HEK293 (cell line): ENCODE measurements around the gene VASN.

Source experiments
- CTCF ChIA-PET: fragments of 350-600 bp; formaldehyde crosslinking; extraction: SDS; loops from one replicate; lab custom pipeline; 2021; ENCODE audit warnings: antibody characterized with exemption; lab: Yijun Ruan, JAX
- POLR2A ChIA-PET: fragments of 300-600 bp; formaldehyde crosslinking; extraction: SDS; loops from one replicate; lab custom pipeline; 2020; ENCODE audit warnings: antibody characterized with exemption, inconsistent platforms; lab: Yijun Ruan, JAX
- H3K27ac ChIP-seq: fragments of 200-500 bp; sonication (Bioruptor generic); 2 replicates; pipeline ENCODE4 v1.5.1; 2014; ENCODE audit warnings: low read depth, low read length, control low read depth, inconsistent platforms; ENCODE audit errors: extremely low read depth
- H3K36me3 ChIP-seq, 2 experiments: fragments of 200-500 bp in 1 of 2; sonication (Bioruptor generic) in 1 of 2; 1 replicate in 1 of 2; 2 replicates in 1 of 2; pipeline ENCODE4 v1.5.1; 2014 to 2017; ENCODE audit warnings: inconsistent platforms in 2 of 2, low read length in 2 of 2; ENCODE audit not compliant: control insufficient read depth in 2 of 2, insufficient read depth in 1 of 2
- H3K4me1 ChIP-seq: fragments of 200-500 bp; sonication (Bioruptor generic); 2 replicates; pipeline ENCODE4 v1.5.1; 2014; ENCODE audit warnings: mild to moderate bottlenecking, low read length, inconsistent platforms; ENCODE audit not compliant: control insufficient read depth, insufficient read depth
- H3K4me3 ChIP-seq: 2 replicates; pipeline ENCODE4 v1.5.1; 2011; ENCODE audit warnings: low read depth, mild to moderate bottlenecking, control low read depth, low read length, moderate library complexity
- H3K9me3 ChIP-seq: fragments of 200-500 bp; sonication (Bioruptor generic); 2 replicates; pipeline ENCODE4 v1.5.1; 2014; ENCODE audit warnings: low read depth, low read length, inconsistent platforms; ENCODE audit not compliant: control insufficient read depth, insufficient read depth
- EGR2 ChIP-seq: fragments of 450-650 bp; formaldehyde crosslinking; IDR thresholded peaks from 2 replicates; pipeline ENCODE4 v1.5.1; 2016; ENCODE audit warnings: low read depth, missing biosample characterization, missing genetic modification characterization
- KLF17 ChIP-seq: fragments of 450-650 bp; formaldehyde crosslinking; IDR thresholded peaks from 2 replicates; pipeline ENCODE4 v1.5.1; 2016; ENCODE audit warnings: missing biosample characterization, missing genetic modification characterization
- PATZ1 ChIP-seq: fragments of 450-650 bp; formaldehyde crosslinking; IDR thresholded peaks from 2 replicates; pipeline ENCODE4 v1.5.1; 2016; ENCODE audit warnings: missing biosample characterization, missing genetic modification characterization
- PRDM4 ChIP-seq: fragments of 450-650 bp; formaldehyde crosslinking; IDR thresholded peaks from 2 replicates; pipeline ENCODE4 v1.5.1; 2017; ENCODE audit warnings: missing biosample characterization, missing genetic modification characterization
- SP2 ChIP-seq: fragments of 450-650 bp; formaldehyde crosslinking; IDR thresholded peaks from 2 replicates; pipeline ENCODE4 v1.5.1; 2016; ENCODE audit warnings: missing biosample characterization, missing genetic modification characterization
- ZFHX2 ChIP-seq: fragments of 450-650 bp; formaldehyde crosslinking; conservative IDR thresholded peaks from 2 replicates; pipeline ENCODE4 v1.5.1; 2016; ENCODE audit warnings: missing biosample characterization, missing genetic modification characterization
- ZNF24 ChIP-seq: fragments of 450-650 bp; formaldehyde crosslinking; IDR thresholded peaks from 2 replicates; pipeline ENCODE4 v1.5.1; 2016; ENCODE audit warnings: missing biosample characterization, missing genetic modification characterization
- ZNF341 ChIP-seq: fragments of 450-650 bp; formaldehyde crosslinking; IDR thresholded peaks from 2 replicates; pipeline ENCODE4; 2016; ENCODE audit warnings: low read depth, missing biosample characterization, missing genetic modification characterization
- ZNF549 ChIP-seq: fragments of 450-650 bp; IDR thresholded peaks from 2 replicates; pipeline ENCODE4 v1.5.1; 2018; ENCODE audit warnings: missing biosample characterization, missing genetic modification characterization, mild to moderate bottlenecking, inconsistent platforms, moderate library complexity
- ZSCAN23 ChIP-seq: fragments of 450-650 bp; formaldehyde crosslinking; IDR thresholded peaks from 2 replicates; pipeline ENCODE4 v1.5.1; 2016; ENCODE audit warnings: missing biosample characterization, missing genetic modification characterization

Gene VASN

DNA sequence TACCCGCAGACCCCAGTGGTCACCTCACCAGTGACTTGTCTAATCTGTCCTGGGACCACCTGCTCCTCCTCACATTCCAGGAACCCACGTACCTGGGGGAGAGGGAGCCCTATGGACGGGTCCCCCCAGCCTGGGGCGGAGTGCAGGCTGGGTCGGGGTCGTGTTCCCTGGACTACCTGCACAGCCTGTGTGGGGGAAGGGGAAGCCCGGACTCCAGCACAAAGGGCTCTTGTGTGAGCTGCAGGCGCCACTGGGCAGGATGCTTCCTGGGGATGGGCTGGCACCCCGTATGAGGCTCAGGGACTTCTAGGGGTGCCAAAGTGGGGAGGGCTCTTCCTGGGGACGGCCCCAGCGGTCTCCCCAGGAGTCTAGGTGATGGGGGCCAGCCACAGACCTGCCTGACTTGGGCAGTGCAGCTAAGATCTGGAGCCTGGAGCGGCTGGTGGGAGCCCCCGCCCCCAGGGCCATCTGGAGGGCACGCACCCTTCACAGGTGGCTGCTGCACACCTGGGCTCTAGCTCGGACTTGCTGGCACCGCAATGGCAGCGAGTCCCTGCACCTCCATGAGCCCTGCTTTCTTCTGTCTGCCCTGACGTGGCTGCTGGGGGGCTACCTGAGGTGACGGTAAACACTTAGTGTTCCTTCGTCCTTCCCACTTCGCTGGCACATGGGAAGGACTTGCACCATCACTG lies 7.5 kb downstream of the VASN start:
- H3K4me1 ChIP-seq = 0 out of 2 replicates have a peak, but pooled peaks cover 3% of the 10 kb centered on the region
- ChIA-PET CTCF (interaction anchor here (0.6 to 2.1 kb wide), 5 partner anchors 12 to 386 kb away, joined by 3 to 19 read pairs (median 3); no protein-coding TSS in a partner anchor), POLR2A (interaction anchor here (0.6 to 1.2 kb wide), 2 partner anchors 10 to 36 kb away, joined by 3 to 6 read pairs; no protein-coding TSS in a partner anchor)

DNA sequence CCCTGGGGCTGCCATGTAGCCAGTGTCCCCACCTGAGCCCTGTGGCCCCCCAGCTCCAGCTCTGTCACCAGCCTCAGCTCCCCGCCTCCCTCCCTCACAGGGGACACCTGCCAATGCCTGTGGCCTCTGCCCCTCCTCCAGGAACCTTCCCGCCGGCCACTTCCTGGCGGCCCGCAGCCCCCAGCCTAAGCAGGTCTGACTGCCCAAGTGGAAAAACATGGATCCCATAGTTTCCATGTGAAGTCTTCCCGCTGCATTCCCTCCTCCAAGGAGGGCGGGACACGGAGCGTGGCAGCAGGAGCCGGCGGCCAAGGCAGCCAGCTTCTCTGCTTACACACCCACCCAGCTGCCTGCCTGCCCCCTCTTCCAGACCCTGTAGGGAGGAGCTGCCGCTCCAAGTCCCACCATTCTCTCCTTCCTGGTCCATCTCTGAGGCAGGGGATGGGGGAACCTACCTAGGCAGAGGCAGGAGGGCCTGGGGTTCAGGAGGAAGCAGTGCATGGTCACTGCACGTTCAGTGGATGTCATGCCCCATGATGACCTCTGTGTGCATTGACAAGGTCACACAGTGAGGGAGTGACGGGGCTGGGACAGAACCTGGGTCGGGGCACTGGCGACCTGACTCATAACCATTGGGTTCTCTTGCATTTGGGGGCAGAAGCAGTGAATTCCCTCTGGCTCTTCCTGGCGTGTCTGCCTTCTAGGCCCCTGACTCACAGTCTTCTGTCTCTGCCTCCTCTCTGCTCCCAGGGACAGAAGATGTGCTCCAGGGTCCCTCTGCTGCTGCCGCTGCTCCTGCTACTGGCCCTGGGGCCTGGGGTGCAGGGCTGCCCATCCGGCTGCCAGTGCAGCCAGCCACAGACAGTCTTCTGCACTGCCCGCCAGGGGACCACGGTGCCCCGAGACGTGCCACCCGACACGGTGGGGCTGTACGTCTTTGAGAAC lies 8.7 kb downstream of the VASN start:
- no peak overlapping the region for H3K4me3 ChIP-seq
- POLR2A ChIA-PET = interaction anchor here (0.6 kb wide), 1 partner anchor 37 kb away, joined by 6 read pairs; no protein-coding TSS in a partner anchor
- H3K4me1 ChIP-seq = no peaks in the 10 kb centered on the region

More for the DNA sequence above, 7.5 kb downstream of the VASN start:
- H3K36me3 ChIP-seq = peaks cover 0 to 20% of the 10 kb centered on the region in 2 experiments; a peak in 1 of 3 replicates
- TF ChIP-seq PRDM4 (tag by site-specific recombination) = no peak
- TF ChIP-seq EGR2 = peak; percentile 37; the same call in 1 of the 2 replicates
- no peak for TF ChIP-seq ZSCAN23
- no peak for TF ChIP-seq PATZ1 (tag by site-specific recombination)
- H3K27ac ChIP-seq = no peak overlapping the region
- H3K9me3 ChIP-seq = no peaks in the 10 kb centered on the region
- H3K4me3 ChIP-seq = no peak overlapping the region

More for the DNA sequence above, 8.7 kb downstream of the VASN start:
- CTCF ChIA-PET = interaction anchor here (0.6 to 2.1 kb wide), 3 partner anchors 21 to 1209 kb away, joined by 3 to 19 read pairs (median 4); no protein-coding TSS in a partner anchor
- Histone ChIP-seq H3K36me3 (peaks cover 0 to 29% of the 10 kb centered on the region in 2 experiments; a peak in 1 of 3 replicates), H3K27ac (no peak overlapping the region), H3K9me3 (no peaks in the 10 kb centered on the region)
- TF ChIP-seq ZFHX2 (tag by site-specific recombination) = 0 out of 2 replicates have a peak, but pooled peaks have one; percentile 11
- TF ChIP-seq KLF17 (tag by site-specific recombination) = 0 out of 2 replicates have a peak, but pooled peaks have one; percentile 64
- no peak for TF ChIP-seq ZNF341 (tag by site-specific recombination)
- TF ChIP-seq ZNF24 (tag by site-specific recombination) = no peak
- 0 out of 2 replicates have a peak, but pooled peaks have one; percentile 27 for TF ChIP-seq EGR2
- TF ChIP-seq ZNF549 (tag by site-specific recombination) = no peak
- peak; percentile 31; the same call in 1 of the 2 replicates for TF ChIP-seq PATZ1 (tag by site-specific recombination)
- peak; percentile 54 for TF ChIP-seq SP2 (tag by site-specific recombination)
